A673 (cell line): ENCODE results near the gene RAPGEF2. TPM values are rescaled to one million over a fixed set of nuclear protein-coding genes. Genes with fewer than 3 reads are reported as not detected.

Experiments
- BruUV-seq: library from RNA; stranded (reverse); fragments of 400-500 nt; replicated peaks from 2 replicates; lab custom pipeline; 2021; lab: Mats Ljungman, UMichigan
- CTCF ChIA-PET: fragments of 300-600 bp; sonication (Branson Sonifier 250); formaldehyde crosslinking; loops from one replicate; lab custom pipeline; 2022; ENCODE audit warnings: antibody characterized with exemption; lab: Charles Lee
- POLR2A ChIA-PET: fragments of 300-600 bp; sonication (Branson Sonifier 250); formaldehyde crosslinking; loops from one replicate; lab custom pipeline; 2022; ENCODE audit warnings: antibody characterized with exemption; ENCODE audit not compliant: low non-redundant PET; lab: Charles Lee
- DNase-seq: peaks from one replicate; pipeline ENCODE4 v3.0.0-alpha.2; 2015; ENCODE audit warnings: low spot score
- H3K27ac ChIP-seq: fragments of 200-600 bp; sonication (generic); 2 replicates; pipeline ENCODE4 v1.5.1; 2016; ENCODE audit warnings: mixed run types, low read depth, mild to moderate bottlenecking, mixed read lengths, antibody characterized with exemption, low read length; ENCODE audit not compliant: poor library complexity, severe bottlenecking
- H3K27me3 ChIP-seq: fragments of 200-600 bp; sonication (generic); replicated peaks from 2 replicates; pipeline ENCODE4 v1.6.1; 2017; ENCODE audit warnings: mixed run types, low read depth, mild to moderate bottlenecking, mixed read lengths, antibody characterized with exemption, low read length; ENCODE audit not compliant: insufficient read depth, poor library complexity
- H3K36me3 ChIP-seq: fragments of 200-600 bp; sonication (generic); 2 replicates; pipeline ENCODE4 v1.6.1; 2016; ENCODE audit warnings: mixed run types, mild to moderate bottlenecking, mixed read lengths, antibody characterized with exemption, low read length; ENCODE audit not compliant: insufficient read depth, poor library complexity, severe bottlenecking
- H3K4me1 ChIP-seq: fragments of 200-600 bp; sonication (generic); 2 replicates; pipeline ENCODE4 v1.6.1; 2017; ENCODE audit warnings: mixed run types, mild to moderate bottlenecking, mixed read lengths, antibody characterized with exemption, low read length; ENCODE audit not compliant: insufficient read depth, poor library complexity, severe bottlenecking
- H3K4me3 ChIP-seq: fragments of 200-600 bp; sonication (generic); 2 replicates; pipeline ENCODE4 v1.5.1; 2016; ENCODE audit warnings: low read depth, mixed run types, mild to moderate bottlenecking, mixed read lengths, low read length; ENCODE audit not compliant: poor library complexity, severe bottlenecking
- H3K9me3 ChIP-seq: fragments of 200-600 bp; sonication (generic); 2 replicates; pipeline ENCODE4 v1.6.1; 2016; ENCODE audit warnings: mixed run types, low read depth, mild to moderate bottlenecking, mixed read lengths, antibody characterized with exemption, low read length; ENCODE audit not compliant: poor library complexity, severe bottlenecking
- CTCF ChIP-seq: fragments of 300-800, 200-600 bp; sonication (generic); conservative IDR thresholded peaks from 2 replicates; pipeline ENCODE4 v1.5.1; 2017; ENCODE audit warnings: low read depth, mild to moderate bottlenecking, antibody characterized with exemption, low read length, moderate library complexity, mixed read lengths
- EZH2 ChIP-seq: fragments of 200-600 bp; sonication (generic); IDR thresholded peaks from 2 replicates; pipeline ENCODE4 v1.6.1; 2017; ENCODE audit warnings: borderline replicate concordance, low read depth, mild to moderate bottlenecking, mixed read lengths, antibody characterized with exemption, low read length; ENCODE audit not compliant: poor library complexity, severe bottlenecking
- intact Hi-C: fragments of 100-400 bp; cut with micrococcal nuclease; formaldehyde crosslinking; loops from one replicate; pipeline ENCODE4 v1.10.0; 2022; ENCODE audit not compliant: unreplicated experiment
- total RNA-seq: library from RNA; stranded (reverse); gene quantifications from 2 replicates; pipeline ENCODE4 v1.2.3, GENCODE V29; 2021

Gene RAPGEF2
- total RNA-seq, 1 experiment from 2014 or later, result 31.9 TPM

GRCh38 chr4:159353422-159354116 lies 250.7 kb downstream of the RAPGEF2 start:
- CTCF ChIA-PET, result no interaction called here
- no peaks in the 10 kb centered on the region for H3K9me3 ChIP-seq
- H3K27me3 ChIP-seq, result no peaks in the 10 kb centered on the region
- BruUV-seq, result no TSS peak
- no peak overlapping the region for H3K27ac ChIP-seq
- intact Hi-C loops, result no loop called here
- DNase-seq, result no peak
- H3K4me3 ChIP-seq, result no peak overlapping the region
- H3K36me3 ChIP-seq, result peaks cover 24% of the 10 kb centered on the region
- POLR2A ChIA-PET, result no interaction called here
- H3K4me1 ChIP-seq, result no peaks in the 10 kb centered on the region
- TF ChIP-seq CTCF (no peak), EZH2 (no peak)

DNA sequence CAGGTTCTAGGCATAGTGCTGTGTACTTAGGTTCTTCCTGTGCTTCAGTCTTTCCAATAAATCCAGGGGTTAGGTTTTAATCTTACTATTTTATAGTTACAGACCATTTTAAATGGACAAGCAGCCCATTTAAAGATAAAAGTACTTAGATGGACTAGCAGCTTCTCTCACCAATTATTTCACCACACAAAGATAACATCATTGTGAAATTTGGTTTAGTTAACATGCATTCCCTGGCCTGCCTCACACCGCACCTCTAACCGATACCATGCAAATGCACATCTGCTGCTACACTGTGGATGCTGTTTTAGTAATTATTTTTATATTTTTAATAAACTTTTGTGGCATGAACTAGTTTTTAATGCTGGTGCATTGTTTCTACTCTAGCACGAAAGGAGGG lies 252.6 kb downstream of the RAPGEF2 start:
- CTCF ChIA-PET, result no interaction called here
- Histone ChIP-seq H3K27me3 (no peaks in the 10 kb centered on the region), H3K36me3 (peaks cover 29% of the 10 kb centered on the region), H3K4me1 (no peaks in the 10 kb centered on the region), H3K27ac (no peak overlapping the region), H3K4me3 (no peak overlapping the region), H3K9me3 (no peaks in the 10 kb centered on the region)
- intact Hi-C loops, result no loop called here
- TF ChIP-seq EZH2 (no peak), CTCF (no peak)
- POLR2A ChIA-PET, result no interaction called here
- BruUV-seq, result no TSS peak
- DNase-seq, result no peak

- H3K4me3 ChIP-seq, result no peak overlapping the region
These were observed 254.5 kb downstream of the RAPGEF2 start for GRCh38 chr4:159357350-159357749.

More at GRCh38 chr4:159357350-159357749, 254.5 kb downstream of the RAPGEF2 start:
- no peak overlapping the region for H3K27ac ChIP-seq
- no peaks in the 10 kb centered on the region for H3K4me1 ChIP-seq
- H3K9me3 ChIP-seq, result no peaks in the 10 kb centered on the region
- intact Hi-C loops, result no loop called here
- TF ChIP-seq CTCF (no peak), EZH2 (no peak)
- no peaks in the 10 kb centered on the region for H3K27me3 ChIP-seq
- POLR2A ChIA-PET, result no interaction called here
- BruUV-seq, result no TSS peak
- CTCF ChIA-PET, result no interaction called here
- DNase-seq, result no peak
- H3K36me3 ChIP-seq, result peaks cover 20% of the 10 kb centered on the region
